ENCODE results near the gene RASAL2. TPM values are rescaled to one million over a fixed set of nuclear protein-coding genes. Genes with fewer than 3 reads are reported as not detected.
A peak's percentile ranks its signal among the peaks of the same experiment; 100 is the strongest.

Gene RASAL2
- total and polyA plus RNA-seq, 2 of the 13 experiments (the other 11 are each of a cell fraction or from before 2014, with no cell fraction given) = 5.4 to 5.9 TPM

GRCh38 chr1:178064191-178064821, 29.6 kb upstream of the RASAL2 start:
- Histone ChIP-seq H3K9ac (ENCODE audit: insufficient read depth, low read depth, low read length) (no peak overlapping the region), H3K4me2 (ENCODE audit: low read depth, low read length) (peak overlapping the region; percentile 49; the same call in 1 of the 2 replicates), H3K79me2 (ENCODE audit: insufficient read depth, low read length) (no peaks in the 10 kb centered on the region), H3K27me3 (ENCODE audit: control insufficient read depth in 1 of 2, insufficient read depth in 2 of 2, low read length in 2 of 2) (no peaks in the 10 kb centered on the region), H2AFZ (ENCODE audit: low read length) (no peak overlapping the region), H4K20me1 (ENCODE audit: insufficient read depth, low read length) (no peaks in the 10 kb centered on the region), H3K4me3 (replicated peaks in 1 of 3; ENCODE audit: insufficient read depth in 1 of 3, low read depth in 2 of 3, low read length in 3 of 3) (no peak overlapping the region), H3K4me1 (ENCODE audit: insufficient read depth, low read length) (peaks cover 74% of the 10 kb centered on the region), H3K9me3 (ENCODE audit: low read length) (no peaks in the 10 kb centered on the region), H3K36me3 (replicated peaks in 1 of 2; ENCODE audit: control insufficient read depth in 1 of 2, insufficient read depth in 2 of 2, low read length in 2 of 2) (no peaks in the 10 kb centered on the region), H3K27ac (ENCODE audit: extremely low read length, insufficient read depth, low read length) (no peak overlapping the region)
- intact Hi-C loops (cut with micrococcal nuclease; ENCODE audit: unreplicated experiment) = no loop called here
- ChIA-PET CTCF (ENCODE audit: low intra/inter-chr PET ratio, low total read pairs) (no interaction called here), POLR2A (interaction anchor here (1.0 to 1.6 kb wide), 3 partner anchors 12 to 30 kb away, joined by 3 to 8 read pairs (median 3); partner anchors contain the start of gene RASAL2)
- FAIRE-seq (no peak), ATAC-seq (peak; percentile 45), DNase-seq (ENCODE audit: low spot score) (no peak)
- WGBS (ENCODE audit: low lambda C conversion rate) = 5% methylated on average over 8 of the region's 8 CpGs
- no TSS peak for BruUV-seq (replicated peaks)
- in situ Hi-C loops (cut with HindIII; ENCODE audit: extremely low pct_ligation_motif_present, low pct_unique_long_range_greater_than_20kb) = no loop called here
- TF ChIP-seq, protein P1, sequence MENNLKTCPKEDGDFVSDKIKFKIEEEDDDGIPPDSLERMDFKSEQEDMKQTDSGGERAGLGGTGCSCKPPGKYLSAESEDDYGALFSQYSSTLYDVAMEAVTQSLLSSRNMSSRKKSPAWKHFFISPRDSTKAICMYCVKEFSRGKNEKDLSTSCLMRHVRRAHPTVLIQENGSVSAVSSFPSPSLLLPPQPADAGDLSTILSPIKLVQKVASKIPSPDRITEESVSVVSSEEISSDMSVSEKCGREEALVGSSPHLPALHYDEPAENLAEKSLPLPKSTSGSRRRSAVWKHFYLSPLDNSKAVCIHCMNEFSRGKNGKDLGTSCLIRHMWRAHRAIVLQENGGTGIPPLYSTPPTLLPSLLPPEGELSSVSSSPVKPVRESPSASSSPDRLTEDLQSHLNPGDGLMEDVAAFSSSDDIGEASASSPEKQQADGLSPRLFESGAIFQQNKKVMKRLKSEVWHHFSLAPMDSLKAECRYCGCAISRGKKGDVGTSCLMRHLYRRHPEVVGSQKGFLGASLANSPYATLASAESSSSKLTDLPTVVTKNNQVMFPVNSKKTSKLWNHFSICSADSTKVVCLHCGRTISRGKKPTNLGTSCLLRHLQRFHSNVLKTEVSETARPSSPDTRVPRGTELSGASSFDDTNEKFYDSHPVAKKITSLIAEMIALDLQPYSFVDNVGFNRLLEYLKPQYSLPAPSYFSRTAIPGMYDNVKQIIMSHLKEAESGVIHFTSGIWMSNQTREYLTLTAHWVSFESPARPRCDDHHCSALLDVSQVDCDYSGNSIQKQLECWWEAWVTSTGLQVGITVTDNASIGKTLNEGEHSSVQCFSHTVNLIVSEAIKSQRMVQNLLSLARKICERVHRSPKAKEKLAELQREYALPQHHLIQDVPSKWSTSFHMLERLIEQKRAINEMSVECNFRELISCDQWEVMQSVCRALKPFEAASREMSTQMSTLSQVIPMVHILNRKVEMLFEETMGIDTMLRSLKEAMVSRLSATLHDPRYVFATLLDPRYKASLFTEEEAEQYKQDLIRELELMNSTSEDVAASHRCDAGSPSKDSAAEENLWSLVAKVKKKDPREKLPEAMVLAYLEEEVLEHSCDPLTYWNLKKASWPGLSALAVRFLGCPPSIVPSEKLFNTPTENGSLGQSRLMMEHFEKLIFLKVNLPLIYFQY (CRISPR knock-in tag; IDR thresholded peaks at IDR 0.05; ENCODE audit: borderline replicate concordance) = no peak
- TF ChIP-seq ZNF160 (CRISPR knock-in tag; IDR thresholded peaks at IDR 0.05) (no peak), TFDP2 (CRISPR knock-in tag; IDR thresholded peaks at IDR 0.05) (no peak), HNRNPH1 (optimal IDR thresholded peaks at IDR 0.05; ENCODE audit: low read depth, low read length) (no peak), RBFOX2 (IDR thresholded peaks at IDR 0.05; ENCODE audit: low read depth, low read length) (no peak), KDM6A (CRISPR knock-in tag; IDR thresholded peaks at IDR 0.05; ENCODE audit: low read depth) (no peak), TEAD3 (CRISPR knock-in tag; optimal IDR thresholded peaks at IDR 0.05; ENCODE audit: borderline replicate concordance) (peak; percentile 44)
- TF ChIP-seq, protein P2, sequence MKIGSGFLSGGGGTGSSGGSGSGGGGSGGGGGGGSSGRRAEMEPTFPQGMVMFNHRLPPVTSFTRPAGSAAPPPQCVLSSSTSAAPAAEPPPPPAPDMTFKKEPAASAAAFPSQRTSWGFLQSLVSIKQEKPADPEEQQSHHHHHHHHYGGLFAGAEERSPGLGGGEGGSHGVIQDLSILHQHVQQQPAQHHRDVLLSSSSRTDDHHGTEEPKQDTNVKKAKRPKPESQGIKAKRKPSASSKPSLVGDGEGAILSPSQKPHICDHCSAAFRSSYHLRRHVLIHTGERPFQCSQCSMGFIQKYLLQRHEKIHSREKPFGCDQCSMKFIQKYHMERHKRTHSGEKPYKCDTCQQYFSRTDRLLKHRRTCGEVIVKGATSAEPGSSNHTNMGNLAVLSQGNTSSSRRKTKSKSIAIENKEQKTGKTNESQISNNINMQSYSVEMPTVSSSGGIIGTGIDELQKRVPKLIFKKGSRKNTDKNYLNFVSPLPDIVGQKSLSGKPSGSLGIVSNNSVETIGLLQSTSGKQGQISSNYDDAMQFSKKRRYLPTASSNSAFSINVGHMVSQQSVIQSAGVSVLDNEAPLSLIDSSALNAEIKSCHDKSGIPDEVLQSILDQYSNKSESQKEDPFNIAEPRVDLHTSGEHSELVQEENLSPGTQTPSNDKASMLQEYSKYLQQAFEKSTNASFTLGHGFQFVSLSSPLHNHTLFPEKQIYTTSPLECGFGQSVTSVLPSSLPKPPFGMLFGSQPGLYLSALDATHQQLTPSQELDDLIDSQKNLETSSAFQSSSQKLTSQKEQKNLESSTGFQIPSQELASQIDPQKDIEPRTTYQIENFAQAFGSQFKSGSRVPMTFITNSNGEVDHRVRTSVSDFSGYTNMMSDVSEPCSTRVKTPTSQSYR (CRISPR knock-in tag; IDR thresholded peaks at IDR 0.05; ENCODE audit: borderline replicate concordance) = no peak
- TF ChIP-seq, protein P3, sequence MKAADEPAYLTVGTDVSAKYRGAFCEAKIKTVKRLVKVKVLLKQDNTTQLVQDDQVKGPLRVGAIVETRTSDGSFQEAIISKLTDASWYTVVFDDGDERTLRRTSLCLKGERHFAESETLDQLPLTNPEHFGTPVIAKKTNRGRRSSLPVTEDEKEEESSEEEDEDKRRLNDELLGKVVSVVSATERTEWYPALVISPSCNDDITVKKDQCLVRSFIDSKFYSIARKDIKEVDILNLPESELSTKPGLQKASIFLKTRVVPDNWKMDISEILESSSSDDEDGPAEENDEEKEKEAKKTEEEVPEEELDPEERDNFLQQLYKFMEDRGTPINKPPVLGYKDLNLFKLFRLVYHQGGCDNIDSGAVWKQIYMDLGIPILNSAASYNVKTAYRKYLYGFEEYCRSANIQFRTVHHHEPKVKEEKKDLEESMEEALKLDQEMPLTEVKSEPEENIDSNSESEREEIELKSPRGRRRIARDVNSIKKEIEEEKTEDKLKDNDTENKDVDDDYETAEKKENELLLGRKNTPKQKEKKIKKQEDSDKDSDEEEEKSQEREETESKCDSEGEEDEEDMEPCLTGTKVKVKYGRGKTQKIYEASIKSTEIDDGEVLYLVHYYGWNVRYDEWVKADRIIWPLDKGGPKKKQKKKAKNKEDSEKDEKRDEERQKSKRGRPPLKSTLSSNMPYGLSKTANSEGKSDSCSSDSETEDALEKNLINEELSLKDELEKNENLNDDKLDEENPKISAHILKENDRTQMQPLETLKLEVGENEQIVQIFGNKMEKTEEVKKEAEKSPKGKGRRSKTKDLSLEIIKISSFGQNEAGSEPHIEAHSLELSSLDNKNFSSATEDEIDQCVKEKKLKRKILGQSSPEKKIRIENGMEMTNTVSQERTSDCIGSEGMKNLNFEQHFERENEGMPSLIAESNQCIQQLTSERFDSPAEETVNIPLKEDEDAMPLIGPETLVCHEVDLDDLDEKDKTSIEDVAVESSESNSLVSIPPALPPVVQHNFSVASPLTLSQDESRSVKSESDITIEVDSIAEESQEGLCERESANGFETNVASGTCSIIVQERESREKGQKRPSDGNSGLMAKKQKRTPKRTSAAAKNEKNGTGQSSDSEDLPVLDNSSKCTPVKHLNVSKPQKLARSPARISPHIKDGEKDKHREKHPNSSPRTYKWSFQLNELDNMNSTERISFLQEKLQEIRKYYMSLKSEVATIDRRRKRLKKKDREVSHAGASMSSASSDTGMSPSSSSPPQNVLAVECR (CRISPR knock-in tag; IDR thresholded peaks at IDR 0.05; ENCODE audit: borderline replicate concordance) = no peak

All from HepG2 (cell line).